Natural killer cell (primary cell): Measurements from ENCODE around the gene NHSL1. TPM values are rescaled to one million over a fixed set of nuclear protein-coding genes. Genes with fewer than 3 reads are reported as not detected.
"Not testable (repeated sequence)": the region's sequence is repeated elsewhere in the genome, so short reads cannot be mapped to it uniquely, and the experiment has no call there.

Experiments used
- ATAC-seq, 3 donors: fragments of 150-1000 bp in 2 of 3; fragments of 200-7000 bp in 1 of 3; cut with Tn5 transposase; 1 replicate in 1 of 3; 2 replicates in 2 of 3; pipeline ENCODE4 v1.10.0; 2021; ENCODE audit warnings: mild to moderate bottlenecking in 2 of 3, moderate library complexity in 2 of 3
- DNase-seq, 2 donors: peaks; one replicate each; pipeline versions ENCODE4 v3.0.0 to v3.0.0-alpha.2; 2013 to 2021; ENCODE audit warnings: mixed read lengths in 1 of 2
- H3K27ac ChIP-seq: one replicate; pipeline ENCODE4 v1.5.1; 2013; ENCODE audit warnings: mild to moderate bottlenecking, low read length
- H3K27me3 ChIP-seq: one replicate; pipeline ENCODE4 v1.6.1; 2013; ENCODE audit warnings: low read length; ENCODE audit not compliant: control insufficient read depth, insufficient read depth
- H3K36me3 ChIP-seq: one replicate; pipeline ENCODE4 v1.6.1; 2013; ENCODE audit warnings: low read length; ENCODE audit not compliant: control insufficient read depth, insufficient read depth
- H3K4me1 ChIP-seq: one replicate; pipeline ENCODE4 v1.6.1; 2013; ENCODE audit warnings: low read length; ENCODE audit not compliant: control insufficient read depth, insufficient read depth
- H3K4me3 ChIP-seq: one replicate; pipeline ENCODE4 v1.5.1; 2013; ENCODE audit warnings: low read length
- H3K9me3 ChIP-seq: one replicate; pipeline ENCODE4 v1.6.1; 2013; ENCODE audit warnings: low read length; ENCODE audit not compliant: control insufficient read depth, insufficient read depth
- H3K27ac Mint-ChIP-seq, 2 donors: one replicate each; pipeline ENCODE4 v1.8.0; 2022; ENCODE audit warnings: mild to moderate bottlenecking in 2 of 2, mixed read lengths in 2 of 2, moderate library complexity in 1 of 2
- H3K27me3 Mint-ChIP-seq, 2 donors: one replicate each; pipeline ENCODE4 v1.8.0; 2022; ENCODE audit warnings: low read depth in 2 of 2, mixed read lengths in 2 of 2
- H3K36me3 Mint-ChIP-seq: one replicate; pipeline ENCODE4 v1.8.0; 2022; ENCODE audit warnings: mixed read lengths
- H3K4me1 Mint-ChIP-seq, 2 donors: one replicate each; pipeline ENCODE4 v1.8.0; 2022; ENCODE audit warnings: mixed read lengths in 2 of 2
- H3K4me3 Mint-ChIP-seq: one replicate; pipeline ENCODE4 v1.8.0; 2022; ENCODE audit warnings: mild to moderate bottlenecking, moderate library complexity, mixed read lengths
- H3K9me3 Mint-ChIP-seq, 2 donors: one replicate each; pipeline ENCODE4 v1.8.0; 2022; ENCODE audit warnings: mixed read lengths in 2 of 2
- WGBS: methylation state at CpG from one replicate; pipeline ENCODE4 v1.1.7; 2013; ENCODE audit warnings: missing lambda C conversion rate; ENCODE audit not compliant: insufficient coverage; 5-methylcytosine and 5-hydroxymethylcytosine counted together
- intact Hi-C: fragments of 100-400 bp; cut with micrococcal nuclease; formaldehyde crosslinking; loops from one replicate; pipeline ENCODE4 v1.14.2; 2022
- total RNA-seq, 4 donors: library from RNA; stranded (reverse); fragments of 120-200 nt in 1 of 4; gene quantifications; one replicate each; pipeline versions ENCODE4 v1.2.3 to v1.2.4, GENCODE V29; 2013 to 2022
- TF ChIP-seq, protein P1 (sequence below): fragments of 200-600 bp; IDR thresholded peaks from one replicate; pipeline ENCODE4 v1.8.0; 2022; ENCODE audit warnings: antibody characterized with exemption

Gene NHSL1
- total RNA-seq, 3 donors from 2014 or later (not counting 1 experiment from before 2014, with no cell fraction given): 0.38 to 0.75 (median 0.68) TPM

DNA sequence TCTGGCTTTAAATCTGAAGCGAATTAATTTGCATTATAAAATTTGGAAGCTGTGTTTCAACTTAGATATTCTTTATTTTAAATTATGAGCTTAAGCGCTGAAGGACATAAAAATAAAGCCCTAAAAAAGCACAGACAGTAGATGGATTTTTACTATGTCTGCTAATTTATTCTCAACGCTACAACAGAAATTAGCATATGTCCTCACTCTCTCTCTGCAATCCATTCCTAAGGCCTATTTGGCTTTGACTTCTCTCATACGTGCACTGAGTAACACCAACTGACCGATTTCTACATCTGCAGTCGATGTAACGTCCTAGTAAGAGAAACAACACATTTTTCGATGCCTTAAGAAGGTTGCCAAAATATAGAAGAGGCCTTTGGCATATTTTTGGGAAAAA, 71.6 kb downstream of the NHSL1 start:
- H3K27ac Mint-ChIP-seq: no peak overlapping the region
- Histone ChIP-seq H3K27ac (no peak overlapping the region), H3K9me3 (no peaks in the 10 kb centered on the region), H3K36me3 (no peaks in the 10 kb centered on the region), H3K27me3 (no peaks in the 10 kb centered on the region), H3K4me1 (no peaks in the 10 kb centered on the region), H3K4me3 (no peak overlapping the region)
- DNase-seq (no peak), ATAC-seq (no peak)
- peaks cover 6 to 7% of the 10 kb centered on the region in 2 donors for H3K27me3 Mint-ChIP-seq
- no peaks in the 10 kb centered on the region for H3K36me3 Mint-ChIP-seq
- peaks cover 0 to 5% of the 10 kb centered on the region in 2 donors for H3K4me1 Mint-ChIP-seq
- H3K9me3 Mint-ChIP-seq: no peaks in the 10 kb centered on the region
- intact Hi-C loops: loop anchor here (2.0 kb wide), 1 partner anchor 165 kb away; no protein-coding TSS in a partner anchor
- TF ChIP-seq, protein P1, sequence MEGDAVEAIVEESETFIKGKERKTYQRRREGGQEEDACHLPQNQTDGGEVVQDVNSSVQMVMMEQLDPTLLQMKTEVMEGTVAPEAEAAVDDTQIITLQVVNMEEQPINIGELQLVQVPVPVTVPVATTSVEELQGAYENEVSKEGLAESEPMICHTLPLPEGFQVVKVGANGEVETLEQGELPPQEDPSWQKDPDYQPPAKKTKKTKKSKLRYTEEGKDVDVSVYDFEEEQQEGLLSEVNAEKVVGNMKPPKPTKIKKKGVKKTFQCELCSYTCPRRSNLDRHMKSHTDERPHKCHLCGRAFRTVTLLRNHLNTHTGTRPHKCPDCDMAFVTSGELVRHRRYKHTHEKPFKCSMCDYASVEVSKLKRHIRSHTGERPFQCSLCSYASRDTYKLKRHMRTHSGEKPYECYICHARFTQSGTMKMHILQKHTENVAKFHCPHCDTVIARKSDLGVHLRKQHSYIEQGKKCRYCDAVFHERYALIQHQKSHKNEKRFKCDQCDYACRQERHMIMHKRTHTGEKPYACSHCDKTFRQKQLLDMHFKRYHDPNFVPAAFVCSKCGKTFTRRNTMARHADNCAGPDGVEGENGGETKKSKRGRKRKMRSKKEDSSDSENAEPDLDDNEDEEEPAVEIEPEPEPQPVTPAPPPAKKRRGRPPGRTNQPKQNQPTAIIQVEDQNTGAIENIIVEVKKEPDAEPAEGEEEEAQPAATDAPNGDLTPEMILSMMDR: no peak
- H3K4me3 Mint-ChIP-seq: no peak overlapping the region
- 86% methylated on average over 7 of the region's 8 CpGs for WGBS

DNA sequence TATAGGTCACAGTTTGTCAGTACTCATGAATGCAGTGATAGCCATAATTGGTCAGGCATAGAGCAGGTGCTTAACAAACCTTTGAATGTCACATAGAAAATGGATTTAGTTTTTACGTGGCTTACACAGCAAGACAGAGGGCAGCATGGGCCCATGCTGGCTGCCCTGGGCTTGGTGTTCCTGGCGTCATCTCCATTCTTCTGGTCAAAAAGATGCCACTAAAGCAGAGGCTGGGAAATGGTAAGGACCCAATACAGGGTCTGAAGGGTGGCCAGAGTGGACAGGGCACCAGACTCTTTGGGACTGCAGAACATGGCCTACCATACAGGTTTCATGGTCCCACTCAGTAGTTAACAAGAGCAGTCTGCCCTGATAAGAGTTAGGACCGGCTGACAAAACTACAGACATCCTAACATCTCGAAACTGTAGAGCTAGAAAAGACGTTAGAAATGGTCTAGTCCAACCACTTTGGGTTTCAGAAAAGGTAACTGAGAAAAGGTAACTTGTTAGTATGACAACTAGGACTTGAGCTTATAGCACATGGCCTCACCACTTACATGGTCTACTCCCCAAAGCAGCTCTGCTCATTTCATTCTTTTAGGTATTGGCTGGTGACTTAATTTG, 72.7 kb downstream of the NHSL1 start:
- TF ChIP-seq, protein P1: no peak
- no peak for ATAC-seq

DNA sequence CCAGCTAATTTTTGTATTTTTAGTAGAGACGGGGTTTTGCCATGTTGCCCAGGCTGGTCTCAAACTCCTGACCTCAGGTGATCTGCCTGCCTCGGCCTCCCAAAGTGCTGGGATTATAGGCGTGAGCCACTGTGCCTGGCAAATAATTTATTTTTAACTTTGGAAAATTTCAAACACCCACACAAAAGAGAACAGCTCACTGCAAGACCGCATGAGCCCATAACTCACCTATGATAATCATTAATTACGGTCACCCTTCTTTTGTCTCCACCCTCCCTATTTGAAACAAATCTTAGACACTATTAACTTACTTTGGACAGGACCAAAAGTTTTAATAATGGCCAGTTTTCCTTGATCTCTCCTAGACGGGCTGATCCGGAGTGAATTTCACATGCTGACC, 74.0 kb downstream of the NHSL1 start:
- H3K36me3 ChIP-seq, intact Hi-C loops, ATAC-seq, H3K4me3 Mint-ChIP-seq, H3K27ac ChIP-seq, H3K36me3 Mint-ChIP-seq, H3K9me3 ChIP-seq, H3K4me1 ChIP-seq, H3K9me3 Mint-ChIP-seq, DNase-seq, H3K4me3 ChIP-seq, H3K27ac Mint-ChIP-seq, H3K4me1 Mint-ChIP-seq, H3K27me3 ChIP-seq, H3K27me3 Mint-ChIP-seq: not testable (repeated sequence)
- WGBS: 89% methylated on average over 7 of the region's 7 CpGs

More for the DNA sequence above, 72.7 kb downstream of the NHSL1 start:
- Histone ChIP-seq H3K27me3 (no peaks in the 10 kb centered on the region), H3K4me1 (no peaks in the 10 kb centered on the region), H3K36me3 (no peaks in the 10 kb centered on the region), H3K4me3 (no peak overlapping the region), H3K27ac (no peak overlapping the region), H3K9me3 (no peaks in the 10 kb centered on the region)
- Mint-ChIP-seq H3K4me1 (peaks cover 0 to 5% of the 10 kb centered on the region in 2 donors), H3K36me3 (no peaks in the 10 kb centered on the region), H3K9me3 (no peaks in the 10 kb centered on the region), H3K27me3 (peaks cover 6 to 7% of the 10 kb centered on the region in 2 donors), H3K4me3 (no peak overlapping the region), H3K27ac (no peak overlapping the region)
- intact Hi-C loops: no loop called here
- 84% methylated on average over 5 of the region's 5 CpGs for WGBS
- DNase-seq: no peak

DNA sequence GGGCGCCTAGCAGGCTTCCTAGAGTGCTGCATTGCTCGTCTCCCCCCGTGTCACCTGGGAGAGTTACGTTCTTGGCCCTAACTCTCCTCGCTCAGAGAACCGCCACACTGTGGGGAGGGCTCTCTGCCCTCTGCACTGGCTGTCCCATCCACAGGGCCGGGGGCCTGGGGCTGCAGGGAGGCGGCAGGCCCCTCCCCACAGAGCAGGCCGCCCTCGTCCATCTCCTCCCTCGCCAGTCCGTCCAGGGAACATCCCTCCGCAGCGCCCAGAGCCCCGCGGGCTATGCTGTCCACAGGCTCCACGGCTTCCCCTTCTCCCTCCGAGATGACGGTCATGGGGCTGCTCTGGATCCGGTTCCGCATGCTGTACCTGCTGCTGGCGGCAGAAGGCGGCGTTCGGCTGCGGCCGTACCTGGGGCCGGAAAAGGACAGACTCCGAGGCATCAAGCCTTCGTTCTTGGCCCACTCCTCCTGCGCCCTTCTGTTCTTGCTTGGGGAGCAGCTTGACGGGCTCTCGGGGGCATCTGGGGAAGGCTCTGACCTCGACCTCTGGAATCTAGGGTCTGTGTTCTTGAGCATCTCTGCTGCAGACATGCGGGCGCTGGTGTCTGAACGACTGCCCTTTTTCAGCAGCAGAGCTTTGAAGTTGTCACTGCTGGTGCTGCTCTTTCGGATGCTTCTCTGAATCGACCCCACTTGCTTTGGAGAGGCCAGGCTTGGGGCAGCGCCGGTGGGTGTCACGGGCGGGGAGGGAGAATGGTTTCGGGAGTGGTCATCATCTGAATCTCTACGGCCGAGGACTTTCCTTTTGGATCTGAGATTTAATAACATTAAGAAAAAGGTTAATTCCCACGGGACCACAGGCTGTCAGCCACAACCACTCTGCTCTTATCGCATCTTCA, 75.0 kb downstream of the NHSL1 start:
- Histone ChIP-seq H3K4me3 (no peak overlapping the region), H3K9me3 (no peaks in the 10 kb centered on the region), H3K27ac (no peak overlapping the region), H3K27me3 (no peaks in the 10 kb centered on the region), H3K36me3 (no peaks in the 10 kb centered on the region), H3K4me1 (no peaks in the 10 kb centered on the region)
- DNase-seq (no peak), ATAC-seq (no peak)
- 93% methylated on average over 48 of the region's 48 CpGs for WGBS
- Mint-ChIP-seq H3K4me1 (peaks cover 0 to 5% of the 10 kb centered on the region in 2 donors), H3K9me3 (no peaks in the 10 kb centered on the region), H3K27me3 (peaks cover 3 to 7% of the 10 kb centered on the region in 2 donors), H3K4me3 (no peak overlapping the region), H3K27ac (no peak overlapping the region), H3K36me3 (no peaks in the 10 kb centered on the region)
- intact Hi-C loops: no loop called here
- TF ChIP-seq, protein P1: no peak
